ENCODE data around the gene KLF16.

The KLF16 gene

GRCh38 chr19:1814391-1814790, 49.0 kb downstream of the KLF16 start:
- peaks cover 6 to 14% of the 10 kb centered on the region in 2 donors for H3K4me1 ChIP-seq (ENCODE audit: control insufficient read depth in 1 of 2, insufficient read depth in 2 of 2, low read length in 2 of 2)
- H3K9me3 ChIP-seq (ENCODE audit: control insufficient read depth in 1 of 2, low read length in 2 of 2), result no peaks in the 10 kb centered on the region
- no peak overlapping the region for H3K27ac ChIP-seq (ENCODE audit: low read depth, low read length)
- H3K27me3 ChIP-seq (ENCODE audit: control insufficient read depth in 1 of 2, insufficient read depth in 2 of 2, low read length in 2 of 2), result no peaks in the 10 kb centered on the region
- no peak overlapping the region for H3K9ac ChIP-seq (ENCODE audit: low read depth in 1 of 2, low read length in 2 of 2)
- peaks cover 12 to 44% of the 10 kb centered on the region in 2 donors for H3K36me3 ChIP-seq (ENCODE audit: control insufficient read depth in 1 of 2, insufficient read depth in 2 of 2, low read length in 2 of 2)
- H3K4me3 ChIP-seq (ENCODE audit: low read depth in 1 of 2, low read length in 2 of 2), result no peak overlapping the region

- H3K27me3 ChIP-seq (ENCODE audit: control insufficient read depth in 1 of 2, insufficient read depth in 2 of 2, low read length in 2 of 2), result no peaks in the 10 kb centered on the region
- no peak overlapping the region for H3K27ac ChIP-seq (ENCODE audit: low read depth, low read length)
- no peaks in the 10 kb centered on the region for H3K9me3 ChIP-seq (ENCODE audit: control insufficient read depth in 1 of 2, low read length in 2 of 2)
- H3K9ac ChIP-seq (ENCODE audit: low read depth in 1 of 2, low read length in 2 of 2), result peak overlapping the region; percentile 52 to 56
- peaks cover 6 to 14% of the 10 kb centered on the region in 2 donors for H3K4me1 ChIP-seq (ENCODE audit: control insufficient read depth in 1 of 2, insufficient read depth in 2 of 2, low read length in 2 of 2)
- peaks cover 11 to 35% of the 10 kb centered on the region in 2 donors for H3K36me3 ChIP-seq (ENCODE audit: control insufficient read depth in 1 of 2, insufficient read depth in 2 of 2, low read length in 2 of 2)
- H3K4me3 ChIP-seq (ENCODE audit: low read depth in 1 of 2, low read length in 2 of 2), result peak overlapping the region; percentile 74 to 82
Measured at GRCh38 chr19:1813192-1814182, 49.9 kb downstream of the KLF16 start.

- Histone ChIP-seq H3K27ac (ENCODE audit: low read depth, low read length) (peak overlapping the region; percentile 50), H3K9ac (ENCODE audit: low read depth in 1 of 2, low read length in 2 of 2) (peak overlapping the region; percentile 52 to 56)
Measured at GRCh38 chr19:1812426-1813191, 50.8 kb downstream of the KLF16 start.

GRCh38 chr19:1811942-1812425, 51.4 kb downstream of the KLF16 start, which contains the start of gene ATP8B3:
Gene ATP8B3 (minus strand): TSS chr19:1812276. CDS start chr19:1811736, 540 bp downstream.
- peak within 1 kb of the TSS; percentile 52 to 56 for H3K9ac ChIP-seq (ENCODE audit: low read depth in 1 of 2, low read length in 2 of 2)
- H3K9me3 ChIP-seq (ENCODE audit: control insufficient read depth in 1 of 2, low read length in 2 of 2), result no peaks in the 10 kb centered on the region
- H3K36me3 ChIP-seq (ENCODE audit: control insufficient read depth in 1 of 2, insufficient read depth in 2 of 2, low read length in 2 of 2), result peaks cover 0 to 20% of the 10 kb centered on the region in 2 donors
- H3K4me1 ChIP-seq (ENCODE audit: control insufficient read depth in 1 of 2, insufficient read depth in 2 of 2, low read length in 2 of 2), result peaks cover 6 to 14% of the 10 kb centered on the region in 2 donors
- peak within 1 kb of the TSS; percentile 74 to 82 for H3K4me3 ChIP-seq (ENCODE audit: low read depth in 1 of 2, low read length in 2 of 2)
- H3K27me3 ChIP-seq (ENCODE audit: control insufficient read depth in 1 of 2, insufficient read depth in 2 of 2, low read length in 2 of 2), result peaks cover 0 to 5% of the 10 kb centered on the region in 2 donors
- peak within 1 kb of the TSS; percentile 50 for H3K27ac ChIP-seq (ENCODE audit: low read depth, low read length)

More at GRCh38 chr19:1812426-1813191, 50.8 kb downstream of the KLF16 start:
- Histone ChIP-seq H3K4me3 (ENCODE audit: low read depth in 1 of 2, low read length in 2 of 2) (peak overlapping the region; percentile 74 to 82), H3K27me3 (ENCODE audit: control insufficient read depth in 1 of 2, insufficient read depth in 2 of 2, low read length in 2 of 2) (peaks cover 0 to 5% of the 10 kb centered on the region in 2 donors), H3K9me3 (ENCODE audit: control insufficient read depth in 1 of 2, low read length in 2 of 2) (no peaks in the 10 kb centered on the region), H3K36me3 (ENCODE audit: control insufficient read depth in 1 of 2, insufficient read depth in 2 of 2, low read length in 2 of 2) (peaks cover 2 to 26% of the 10 kb centered on the region in 2 donors), H3K4me1 (ENCODE audit: control insufficient read depth in 1 of 2, insufficient read depth in 2 of 2, low read length in 2 of 2) (peaks cover 6 to 14% of the 10 kb centered on the region in 2 donors)

GRCh38 chr19:1811472-1811894, 51.9 kb downstream of the KLF16 start:
- Histone ChIP-seq H3K36me3 (ENCODE audit: control insufficient read depth in 1 of 2, insufficient read depth in 2 of 2, low read length in 2 of 2) (peaks cover 0 to 16% of the 10 kb centered on the region in 2 donors), H3K27me3 (ENCODE audit: control insufficient read depth in 1 of 2, insufficient read depth in 2 of 2, low read length in 2 of 2) (peaks cover 0 to 5% of the 10 kb centered on the region in 2 donors), H3K27ac (ENCODE audit: low read depth, low read length) (no peak overlapping the region), H3K4me3 (ENCODE audit: low read depth in 1 of 2, low read length in 2 of 2) (peak overlapping the region; percentile 45 to 52), H3K4me1 (ENCODE audit: control insufficient read depth in 1 of 2, insufficient read depth in 2 of 2, low read length in 2 of 2) (peaks cover 6 to 14% of the 10 kb centered on the region in 2 donors), H3K9ac (ENCODE audit: low read depth in 1 of 2, low read length in 2 of 2) (peak overlapping the region in 1 of 2 donors; percentile 2), H3K9me3 (ENCODE audit: control insufficient read depth in 1 of 2, low read length in 2 of 2) (no peaks in the 10 kb centered on the region)

- H3K36me3 ChIP-seq (ENCODE audit: control insufficient read depth in 1 of 2, insufficient read depth in 2 of 2, low read length in 2 of 2), result peaks cover 0 to 8% of the 10 kb centered on the region in 2 donors
- H3K4me3 ChIP-seq (ENCODE audit: low read depth in 1 of 2, low read length in 2 of 2), result no peak overlapping the region
- no peak overlapping the region for H3K27ac ChIP-seq (ENCODE audit: low read depth, low read length)
- peaks cover 6 to 14% of the 10 kb centered on the region in 2 donors for H3K4me1 ChIP-seq (ENCODE audit: control insufficient read depth in 1 of 2, insufficient read depth in 2 of 2, low read length in 2 of 2)
- H3K9ac ChIP-seq (ENCODE audit: low read depth in 1 of 2, low read length in 2 of 2), result no peak overlapping the region
- H3K9me3 ChIP-seq (ENCODE audit: control insufficient read depth in 1 of 2, low read length in 2 of 2), result no peaks in the 10 kb centered on the region
- peaks cover 0 to 5% of the 10 kb centered on the region in 2 donors for H3K27me3 ChIP-seq (ENCODE audit: control insufficient read depth in 1 of 2, insufficient read depth in 2 of 2, low read length in 2 of 2)
Measured at GRCh38 chr19:1810439-1811160, 52.8 kb downstream of the KLF16 start.

- Histone ChIP-seq H3K9ac (ENCODE audit: low read depth in 1 of 2, low read length in 2 of 2) (no peak overlapping the region), H3K27ac (ENCODE audit: low read depth, low read length) (no peak overlapping the region), H3K4me3 (ENCODE audit: low read depth in 1 of 2, low read length in 2 of 2) (no peak overlapping the region), H3K36me3 (ENCODE audit: control insufficient read depth in 1 of 2, insufficient read depth in 2 of 2, low read length in 2 of 2) (peaks cover 0 to 2% of the 10 kb centered on the region in 2 donors), H3K4me1 (ENCODE audit: control insufficient read depth in 1 of 2, insufficient read depth in 2 of 2, low read length in 2 of 2) (peaks cover 6 to 14% of the 10 kb centered on the region in 2 donors), H3K9me3 (ENCODE audit: control insufficient read depth in 1 of 2, low read length in 2 of 2) (no peaks in the 10 kb centered on the region), H3K27me3 (ENCODE audit: control insufficient read depth in 1 of 2, insufficient read depth in 2 of 2, low read length in 2 of 2) (peaks cover 0 to 5% of the 10 kb centered on the region in 2 donors)
Measured at GRCh38 chr19:1809678-1810077, 53.7 kb downstream of the KLF16 start.

DNA sequence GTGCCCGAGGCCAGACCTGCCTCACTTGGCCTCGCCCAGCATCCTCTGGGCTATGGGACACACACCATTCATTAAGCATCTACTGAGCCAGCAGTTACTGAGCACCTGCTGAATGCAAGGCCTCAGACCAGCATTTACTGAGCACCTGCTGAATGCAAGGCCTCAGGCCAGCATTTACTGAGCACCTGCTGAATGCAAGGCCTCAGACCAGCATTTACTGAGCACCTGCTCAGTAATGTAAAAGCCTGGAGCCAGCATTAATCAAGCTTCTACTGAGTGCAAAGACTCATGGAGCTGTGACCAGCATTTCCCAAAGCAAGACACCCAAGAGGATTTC, 55.0 kb downstream of the KLF16 start:
- Histone ChIP-seq H3K27me3 (ENCODE audit: control insufficient read depth in 1 of 2, insufficient read depth in 2 of 2, low read length in 2 of 2) (peaks cover 0 to 5% of the 10 kb centered on the region in 2 donors), H3K36me3 (ENCODE audit: control insufficient read depth in 1 of 2, insufficient read depth in 2 of 2, low read length in 2 of 2) (no peaks in the 10 kb centered on the region), H3K4me3 (ENCODE audit: low read depth in 1 of 2, low read length in 2 of 2) (no peak overlapping the region), H3K27ac (ENCODE audit: low read depth, low read length) (no peak overlapping the region), H3K9ac (ENCODE audit: low read depth in 1 of 2, low read length in 2 of 2) (no peak overlapping the region), H3K9me3 (ENCODE audit: control insufficient read depth in 1 of 2, low read length in 2 of 2) (no peaks in the 10 kb centered on the region), H3K4me1 (ENCODE audit: control insufficient read depth in 1 of 2, insufficient read depth in 2 of 2, low read length in 2 of 2) (peaks cover 6 to 12% of the 10 kb centered on the region in 2 donors)

DNA sequence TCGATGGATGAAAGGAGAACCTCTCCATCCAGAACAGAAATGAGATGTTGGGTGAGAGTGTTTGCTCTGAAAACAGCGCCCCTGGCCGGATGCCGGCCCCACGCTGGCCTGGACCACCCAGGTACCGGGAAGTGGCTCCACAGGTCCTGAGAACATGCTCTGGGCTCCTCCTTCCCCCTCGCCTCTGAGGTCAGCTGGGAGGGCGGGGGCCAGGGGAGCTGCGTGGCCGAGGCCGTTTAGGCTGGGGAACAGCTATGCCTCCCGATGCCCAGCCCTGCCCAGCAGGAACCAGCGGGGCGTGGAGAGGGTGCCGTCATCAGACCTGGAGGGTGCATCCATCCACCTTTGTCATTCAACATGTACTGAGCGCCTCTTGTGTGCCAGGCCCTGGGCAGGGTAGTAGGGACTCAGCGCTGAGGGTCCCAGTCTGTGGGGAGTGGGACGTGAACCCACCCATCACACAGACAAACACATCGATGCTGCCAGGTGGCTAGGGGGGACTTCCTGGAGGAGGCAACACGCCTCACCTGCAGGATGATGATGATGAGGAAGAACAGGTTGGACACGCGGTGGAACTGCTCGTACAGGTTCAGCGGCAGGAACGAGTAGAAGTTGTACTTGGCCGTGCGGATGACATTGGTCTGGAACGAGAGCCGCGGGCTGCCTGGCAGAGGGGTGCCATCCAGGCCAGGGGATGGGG, 55.5 kb downstream of the KLF16 start:
- Histone ChIP-seq H3K36me3 (ENCODE audit: control insufficient read depth in 1 of 2, insufficient read depth in 2 of 2, low read length in 2 of 2) (no peaks in the 10 kb centered on the region), H3K4me1 (ENCODE audit: control insufficient read depth in 1 of 2, insufficient read depth in 2 of 2, low read length in 2 of 2) (peaks cover 1 to 6% of the 10 kb centered on the region in 2 donors)

More for the DNA sequence above, 55.5 kb downstream of the KLF16 start:
- Histone ChIP-seq H3K4me3 (ENCODE audit: low read depth in 1 of 2, low read length in 2 of 2) (no peak overlapping the region), H3K27ac (ENCODE audit: low read depth, low read length) (no peak overlapping the region), H3K27me3 (ENCODE audit: control insufficient read depth in 1 of 2, insufficient read depth in 2 of 2, low read length in 2 of 2) (peaks cover 0 to 5% of the 10 kb centered on the region in 2 donors), H3K9me3 (ENCODE audit: control insufficient read depth in 1 of 2, low read length in 2 of 2) (no peaks in the 10 kb centered on the region), H3K9ac (ENCODE audit: low read depth in 1 of 2, low read length in 2 of 2) (no peak overlapping the region)

Data from duodenal mucosa (tissue), 2 donors.